Spleen (tissue), 7 donors: Measurements from ENCODE around the gene MROH8.

Source experiments
- POLR2AphosphoS5 ChIP-seq, 3 donors: sonication (generic); formaldehyde crosslinking; IDR thresholded peaks; one replicate each; pipeline ENCODE4 v1.5.1; 2017; ENCODE audit warnings: antibody characterized with exemption in 3 of 3
- TF ChIP-seq, protein P1 (sequence below), 11 experiments: fragments of 200-600 bp in 7 of 11; fragments of 450-650 bp in 4 of 11; sonication (generic) in 4 of 11; IDR thresholded peaks in 8 of 11; conservative IDR thresholded peaks in 3 of 11; 1 replicate in 7 of 11; 2 replicates in 4 of 11; pipeline versions ENCODE4 v1.4.0 to v1.8.0; 2016 to 2021; ENCODE audit warnings: antibody characterized with exemption in 11 of 11, inconsistent platforms in 4 of 11, mild to moderate bottlenecking in 1 of 11
- donor health status: DM: no; HTN: no; CAD: no; lungs with moderate emphysema.
- donor health status: DM: no; HTN: no; CAD: no.
- donor health status: DM: no; HTN: no; CAD: no.

DNA sequence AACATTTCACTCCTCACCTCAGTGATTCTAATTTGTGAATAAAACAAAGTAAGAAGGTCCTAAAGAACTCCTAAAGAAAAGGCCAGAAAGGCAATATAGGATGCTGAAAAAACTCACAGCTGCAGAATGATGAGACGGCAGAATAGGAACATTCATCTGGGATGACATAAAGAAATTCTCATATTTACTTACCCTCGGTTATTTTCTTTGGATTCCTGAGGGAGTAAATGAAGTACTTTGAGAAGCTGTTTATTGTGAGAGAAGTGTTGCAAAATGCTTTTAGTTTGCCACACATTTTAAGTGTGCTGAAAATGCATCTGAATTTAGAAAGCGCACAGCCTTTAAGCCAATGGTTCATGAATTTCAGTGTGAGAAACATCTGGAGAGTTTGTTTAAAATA is 47.9 kb downstream of the MROH8 start:
- TF ChIP-seq, protein P1, sequence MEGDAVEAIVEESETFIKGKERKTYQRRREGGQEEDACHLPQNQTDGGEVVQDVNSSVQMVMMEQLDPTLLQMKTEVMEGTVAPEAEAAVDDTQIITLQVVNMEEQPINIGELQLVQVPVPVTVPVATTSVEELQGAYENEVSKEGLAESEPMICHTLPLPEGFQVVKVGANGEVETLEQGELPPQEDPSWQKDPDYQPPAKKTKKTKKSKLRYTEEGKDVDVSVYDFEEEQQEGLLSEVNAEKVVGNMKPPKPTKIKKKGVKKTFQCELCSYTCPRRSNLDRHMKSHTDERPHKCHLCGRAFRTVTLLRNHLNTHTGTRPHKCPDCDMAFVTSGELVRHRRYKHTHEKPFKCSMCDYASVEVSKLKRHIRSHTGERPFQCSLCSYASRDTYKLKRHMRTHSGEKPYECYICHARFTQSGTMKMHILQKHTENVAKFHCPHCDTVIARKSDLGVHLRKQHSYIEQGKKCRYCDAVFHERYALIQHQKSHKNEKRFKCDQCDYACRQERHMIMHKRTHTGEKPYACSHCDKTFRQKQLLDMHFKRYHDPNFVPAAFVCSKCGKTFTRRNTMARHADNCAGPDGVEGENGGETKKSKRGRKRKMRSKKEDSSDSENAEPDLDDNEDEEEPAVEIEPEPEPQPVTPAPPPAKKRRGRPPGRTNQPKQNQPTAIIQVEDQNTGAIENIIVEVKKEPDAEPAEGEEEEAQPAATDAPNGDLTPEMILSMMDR (IDR thresholded peaks at IDR 0.05 in 8 of 11, conservative IDR thresholded peaks at IDR 0.05 in 3 of 11): no peak
- TF ChIP-seq POLR2AphosphoS5 (IDR thresholded peaks at IDR 0.05): no peak
